Measurements from ENCODE around the gene ZNF277.

ZNF277 gene

DNA sequence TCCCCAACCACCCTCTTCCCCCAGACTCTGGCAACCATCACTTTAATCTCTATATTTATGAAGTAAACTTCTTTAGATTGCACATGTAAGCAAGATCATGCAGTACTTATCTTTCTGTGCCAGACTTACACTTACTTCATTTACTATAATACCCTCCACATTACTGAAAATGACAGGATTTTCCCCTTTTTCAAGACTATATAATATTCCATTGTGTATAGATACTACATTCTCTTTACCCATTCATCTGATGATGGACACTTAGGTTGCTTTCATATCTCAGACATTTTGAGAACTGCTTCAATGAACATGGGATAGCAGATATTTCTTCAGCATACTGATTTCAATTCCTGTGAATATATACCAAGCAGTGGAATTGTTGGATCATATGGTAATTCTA is 4.7 kb upstream of the ZNF277 start:
- H3K4me1 ChIP-seq (ENCODE audit: insufficient read depth, poor library complexity, severe bottlenecking) = peaks cover 51% of the 10 kb centered on the region
- H3K9me3 ChIP-seq (ENCODE audit: severe bottlenecking) = no peaks in the 10 kb centered on the region
- peak overlapping the region; percentile 81 for H3K27ac ChIP-seq (ENCODE audit: poor library complexity, severe bottlenecking)
- TF ChIP-seq, protein P1, sequence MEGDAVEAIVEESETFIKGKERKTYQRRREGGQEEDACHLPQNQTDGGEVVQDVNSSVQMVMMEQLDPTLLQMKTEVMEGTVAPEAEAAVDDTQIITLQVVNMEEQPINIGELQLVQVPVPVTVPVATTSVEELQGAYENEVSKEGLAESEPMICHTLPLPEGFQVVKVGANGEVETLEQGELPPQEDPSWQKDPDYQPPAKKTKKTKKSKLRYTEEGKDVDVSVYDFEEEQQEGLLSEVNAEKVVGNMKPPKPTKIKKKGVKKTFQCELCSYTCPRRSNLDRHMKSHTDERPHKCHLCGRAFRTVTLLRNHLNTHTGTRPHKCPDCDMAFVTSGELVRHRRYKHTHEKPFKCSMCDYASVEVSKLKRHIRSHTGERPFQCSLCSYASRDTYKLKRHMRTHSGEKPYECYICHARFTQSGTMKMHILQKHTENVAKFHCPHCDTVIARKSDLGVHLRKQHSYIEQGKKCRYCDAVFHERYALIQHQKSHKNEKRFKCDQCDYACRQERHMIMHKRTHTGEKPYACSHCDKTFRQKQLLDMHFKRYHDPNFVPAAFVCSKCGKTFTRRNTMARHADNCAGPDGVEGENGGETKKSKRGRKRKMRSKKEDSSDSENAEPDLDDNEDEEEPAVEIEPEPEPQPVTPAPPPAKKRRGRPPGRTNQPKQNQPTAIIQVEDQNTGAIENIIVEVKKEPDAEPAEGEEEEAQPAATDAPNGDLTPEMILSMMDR (IDR thresholded peaks at IDR 0.05; ENCODE audit: poor library complexity, severe bottlenecking) = no peak
- H3K4me3 ChIP-seq (ENCODE audit: severe bottlenecking) = no peak overlapping the region
- no peaks in the 10 kb centered on the region for H3K27me3 ChIP-seq (ENCODE audit: insufficient read depth, poor library complexity, severe bottlenecking)
- DNase-seq (ENCODE audit: low spot score) = no peak
- no peak for ATAC-seq (ENCODE audit: low read depth)
- H3K36me3 ChIP-seq (ENCODE audit: low read depth) = no peaks in the 10 kb centered on the region

DNA sequence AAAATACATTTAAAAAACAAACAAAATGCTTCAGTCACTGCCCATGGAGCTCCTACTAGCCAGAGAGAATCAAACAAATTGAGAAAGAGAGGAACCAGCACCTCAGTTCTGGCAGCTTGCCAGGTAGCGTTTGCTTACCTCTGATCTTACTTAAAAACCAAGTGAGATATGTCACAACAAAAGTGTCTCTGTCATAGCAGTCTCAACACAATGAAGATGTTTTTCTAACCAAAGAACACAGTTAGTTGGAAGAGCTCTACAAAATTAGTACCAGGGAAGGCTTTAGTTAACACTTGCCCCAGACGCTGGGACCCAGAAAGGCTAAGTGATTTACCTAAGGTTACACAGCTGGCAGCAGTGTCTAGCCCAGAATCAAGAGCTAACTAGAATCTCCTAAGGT is 3.7 kb upstream of the ZNF277 start:
- Histone ChIP-seq H3K4me3 (ENCODE audit: severe bottlenecking) (no peak overlapping the region), H3K27ac (ENCODE audit: poor library complexity, severe bottlenecking) (peak overlapping the region; percentile 81), H3K36me3 (ENCODE audit: low read depth) (no peaks in the 10 kb centered on the region), H3K9me3 (ENCODE audit: severe bottlenecking) (no peaks in the 10 kb centered on the region), H3K4me1 (ENCODE audit: insufficient read depth, poor library complexity, severe bottlenecking) (peaks cover 51% of the 10 kb centered on the region), H3K27me3 (ENCODE audit: insufficient read depth, poor library complexity, severe bottlenecking) (no peaks in the 10 kb centered on the region)
- DNase-seq (ENCODE audit: low spot score) (no peak), ATAC-seq (ENCODE audit: low read depth) (no peak)
- TF ChIP-seq, protein P1 (IDR thresholded peaks at IDR 0.05; ENCODE audit: poor library complexity, severe bottlenecking) = no peak

DNA sequence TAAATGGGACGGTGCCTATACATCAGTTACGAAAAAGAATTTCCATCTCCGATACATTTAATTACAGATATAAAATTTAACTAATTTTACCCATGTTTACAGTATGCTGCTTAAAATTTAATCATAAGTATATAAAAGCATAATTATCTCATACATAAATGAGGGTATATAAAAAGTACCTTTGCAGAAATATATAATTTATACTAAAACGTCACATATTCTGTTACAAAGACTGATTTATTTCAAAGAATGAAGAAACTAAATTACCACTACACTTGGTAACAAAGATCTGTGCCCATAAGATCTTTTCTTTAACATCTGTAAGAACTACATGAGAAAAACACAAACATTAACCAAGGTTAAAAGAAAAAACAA is 3.1 kb upstream of the ZNF277 start:
- no peak for ATAC-seq (ENCODE audit: low read depth)
- no peak for DNase-seq (ENCODE audit: low spot score)
- H3K36me3 ChIP-seq (ENCODE audit: low read depth) = no peaks in the 10 kb centered on the region
- H3K27ac ChIP-seq (ENCODE audit: poor library complexity, severe bottlenecking) = peak overlapping the region; percentile 81
- no peaks in the 10 kb centered on the region for H3K9me3 ChIP-seq (ENCODE audit: severe bottlenecking)
- H3K27me3 ChIP-seq (ENCODE audit: insufficient read depth, poor library complexity, severe bottlenecking) = no peaks in the 10 kb centered on the region
- peaks cover 48% of the 10 kb centered on the region for H3K4me1 ChIP-seq (ENCODE audit: insufficient read depth, poor library complexity, severe bottlenecking)
- TF ChIP-seq, protein P1 (IDR thresholded peaks at IDR 0.05; ENCODE audit: poor library complexity, severe bottlenecking) = no peak
- peak overlapping the region; percentile 77 for H3K4me3 ChIP-seq (ENCODE audit: severe bottlenecking)

DNA sequence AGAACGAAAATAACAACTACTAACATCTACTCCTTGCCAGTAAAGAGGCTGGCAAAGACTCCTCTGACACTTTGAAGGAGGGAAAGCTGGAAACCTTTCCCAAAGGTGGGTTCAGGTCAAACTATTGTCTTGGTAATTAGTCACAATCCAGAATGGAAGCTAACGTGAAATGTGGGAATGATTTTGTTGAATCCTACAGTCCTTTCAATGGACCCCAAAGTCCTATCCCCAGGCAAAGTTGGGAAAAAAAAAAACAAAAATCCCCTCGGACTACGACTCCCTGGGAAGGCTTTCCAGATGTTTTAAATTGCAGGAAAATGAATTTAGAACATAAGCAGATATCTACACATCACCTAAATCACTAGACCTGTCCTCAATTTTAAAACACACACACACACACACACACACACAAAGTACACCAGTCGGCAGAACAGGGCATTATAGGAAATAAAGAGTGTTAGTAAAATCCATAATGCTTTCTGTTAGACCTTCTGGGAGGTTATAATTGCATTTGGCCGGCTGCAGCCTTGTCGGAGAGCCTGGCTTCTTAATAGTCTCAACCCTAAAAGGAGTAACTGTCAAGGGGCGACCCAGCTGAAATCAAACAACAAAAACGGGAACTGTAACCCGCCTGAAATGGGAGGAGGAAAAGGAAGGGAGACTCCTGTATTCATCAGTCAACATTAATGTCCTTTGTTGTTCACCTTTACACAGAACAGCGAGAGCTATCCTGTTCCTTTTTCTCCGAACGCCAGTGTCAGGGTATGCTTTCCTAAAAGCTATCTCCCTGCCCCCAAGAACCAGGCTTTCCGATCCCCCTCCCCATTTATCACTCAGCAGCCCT is 1.8 kb upstream of the ZNF277 start:
- H3K4me1 ChIP-seq (ENCODE audit: insufficient read depth, poor library complexity, severe bottlenecking) = peaks cover 34% of the 10 kb centered on the region
- no peaks in the 10 kb centered on the region for H3K9me3 ChIP-seq (ENCODE audit: severe bottlenecking)
- TF ChIP-seq, protein P1 (IDR thresholded peaks at IDR 0.05; ENCODE audit: poor library complexity, severe bottlenecking) = no peak
- DNase-seq (ENCODE audit: low spot score) = no peak
- H3K27ac ChIP-seq (ENCODE audit: poor library complexity, severe bottlenecking) = peak overlapping the region; percentile 81
- ATAC-seq (ENCODE audit: low read depth) = no peak
- H3K4me3 ChIP-seq (ENCODE audit: severe bottlenecking) = peak overlapping the region; percentile 77
- no peaks in the 10 kb centered on the region for H3K27me3 ChIP-seq (ENCODE audit: insufficient read depth, poor library complexity, severe bottlenecking)
- H3K36me3 ChIP-seq (ENCODE audit: low read depth) = no peaks in the 10 kb centered on the region
